NOMO-1 treated with dmso at 0.1 percent for 144 hours (cell line): ENCODE results near the gene ZNF610.
A peak's percentile ranks its signal among the peaks of the same experiment; 100 is the strongest.
"Not testable (repeated sequence)": the region's sequence is repeated elsewhere in the genome, so short reads cannot be mapped to it uniquely, and the experiment has no call there.

ENCODE experiments used
- DNase-seq: peaks from one replicate; lab custom pipeline; 2025; ENCODE audit not compliant: unreplicated experiment; lab: John Stamatoyannopoulos, UW

Gene ZNF610

DNA sequence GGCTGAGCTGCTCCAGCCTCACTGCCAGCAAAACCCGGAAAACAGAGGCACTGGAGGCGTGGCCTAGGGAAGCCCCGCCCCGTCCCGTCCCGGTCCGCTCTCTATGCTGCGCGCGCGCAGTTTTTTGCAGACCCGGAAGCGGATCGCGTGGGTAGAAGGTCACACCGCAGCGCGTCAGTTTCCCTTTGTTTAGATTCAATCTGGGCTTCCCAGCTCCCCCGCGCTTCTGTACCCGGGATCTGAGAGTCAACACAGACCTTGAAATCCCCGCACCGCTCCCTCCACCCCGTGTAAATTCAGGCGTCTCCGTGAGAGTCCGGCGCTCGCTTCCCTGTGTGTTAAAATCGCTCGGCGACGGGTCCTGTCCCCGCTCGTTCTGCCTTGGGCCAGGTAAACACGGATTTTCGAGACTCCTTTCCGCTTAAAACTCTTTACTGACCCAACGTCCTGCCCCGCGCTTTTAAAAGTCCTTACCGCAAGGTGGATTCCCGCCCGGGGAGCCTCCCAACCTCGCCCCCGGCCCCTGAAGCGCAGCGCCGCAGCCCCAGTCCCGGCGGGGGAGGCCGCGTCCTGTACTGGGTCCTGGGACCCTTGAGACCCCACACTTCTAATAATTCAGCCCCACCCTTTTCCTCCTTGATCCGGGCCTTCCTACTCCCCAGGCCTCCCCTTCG, at the start of gene ZNF610:
ZNF610 (plus strand) TSS at position 127 of the 674 bp plus-strand sequence. CDS start 12,930 bp downstream, outside the sequence.
- no peak for DNase-seq

- no peak for DNase-seq
These were observed 49.8 kb upstream of the ZNF610 start for GRCh38 chr19:52286256-52286655.

DNA sequence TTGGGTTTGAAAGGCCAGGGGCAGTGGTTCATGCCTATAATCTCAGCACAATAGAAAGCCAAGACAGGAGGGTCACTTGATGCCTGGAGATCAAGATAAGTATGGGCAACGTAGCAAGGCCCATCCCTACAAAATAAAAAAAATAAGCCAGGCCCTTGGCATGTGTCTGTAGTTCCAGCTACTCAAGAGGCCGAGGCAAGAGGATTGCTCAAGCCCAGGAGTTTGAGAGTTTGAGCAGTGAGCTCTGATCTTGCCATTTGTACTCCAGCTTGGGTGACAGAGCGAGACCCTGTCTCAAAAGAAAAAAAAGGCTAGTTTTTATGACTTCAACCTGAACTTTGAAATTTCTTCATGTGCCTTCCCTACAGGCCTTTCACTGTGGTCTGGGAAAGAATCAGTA, 44.3 kb upstream of the ZNF610 start:
- DNase-seq, result no peak

DNA sequence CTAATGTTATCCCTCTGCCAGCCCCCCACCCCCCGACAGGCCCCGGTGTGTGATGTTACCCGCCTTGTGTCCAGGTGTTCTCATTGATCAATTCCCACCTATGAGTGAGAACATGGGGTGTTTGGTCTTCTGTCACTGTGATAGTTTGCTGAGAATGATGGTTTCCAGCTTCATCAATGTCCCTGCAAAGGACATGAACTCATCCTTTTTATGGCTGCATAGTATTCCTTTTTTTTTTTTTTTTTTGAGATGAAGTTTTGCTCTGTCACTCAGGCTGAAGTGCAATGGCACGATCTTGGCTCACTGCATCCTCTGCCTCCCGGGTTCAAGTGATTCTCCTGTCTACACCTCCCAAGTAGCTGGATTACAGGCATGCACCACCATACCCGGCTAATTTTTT, 43.1 kb upstream of the ZNF610 start:
- DNase-seq, result not testable (repeated sequence)

- no peak for DNase-seq
These were observed 39.7 kb upstream of the ZNF610 start for GRCh38 chr19:52296400-52296772.

DNA sequence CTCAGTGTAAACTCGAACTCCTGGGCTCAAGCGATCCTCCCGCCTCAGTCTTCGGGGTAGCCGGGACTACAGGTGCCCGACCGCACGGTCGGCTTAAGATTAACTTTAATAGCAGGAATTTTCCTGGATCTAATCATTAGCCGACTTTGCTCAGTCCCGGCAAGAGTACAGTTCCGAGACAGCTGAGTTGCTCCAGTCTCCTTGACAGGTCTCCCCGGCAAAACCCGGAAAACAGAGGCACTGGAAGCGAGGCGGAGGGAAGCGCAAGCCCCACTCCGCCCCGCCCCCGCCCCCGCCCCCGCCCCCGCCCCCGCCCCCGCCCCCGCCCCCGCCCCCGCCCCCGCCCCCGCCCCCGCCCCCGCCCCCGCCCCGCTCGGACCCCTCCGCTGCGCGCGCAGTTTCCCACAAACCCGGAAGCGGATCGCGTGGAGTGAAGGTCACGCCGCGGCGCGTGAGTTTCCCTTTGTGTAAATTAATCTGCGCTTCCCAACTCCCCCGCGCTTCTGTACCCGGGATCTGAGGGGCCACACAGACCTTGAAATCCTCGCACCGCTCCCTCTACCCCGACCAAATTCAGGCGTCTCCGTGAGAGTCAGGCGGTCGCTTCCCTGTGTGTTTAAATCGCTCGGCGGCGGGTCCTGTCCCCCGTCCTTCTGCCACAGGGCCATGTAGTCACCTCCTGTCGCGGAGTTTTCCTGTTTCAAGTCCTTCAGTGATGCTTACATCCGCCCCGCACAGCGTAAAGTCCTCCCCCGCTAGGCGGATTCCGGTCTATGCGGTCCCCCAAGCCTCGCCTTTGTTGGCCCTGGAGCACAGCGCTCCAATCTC, 39.1 kb upstream of the ZNF610 start, which contains the start of gene ZNF480:
ZNF480 (plus strand) TSS at position 397 of the 828 bp plus-strand sequence. CDS start 3,244 bp downstream, outside the sequence.
- DNase-seq, result peak; percentile 62

- DNase-seq, result no peak
These were observed 38.3 kb upstream of the ZNF610 start for GRCh38 chr19:52297601-52298364.

DNA sequence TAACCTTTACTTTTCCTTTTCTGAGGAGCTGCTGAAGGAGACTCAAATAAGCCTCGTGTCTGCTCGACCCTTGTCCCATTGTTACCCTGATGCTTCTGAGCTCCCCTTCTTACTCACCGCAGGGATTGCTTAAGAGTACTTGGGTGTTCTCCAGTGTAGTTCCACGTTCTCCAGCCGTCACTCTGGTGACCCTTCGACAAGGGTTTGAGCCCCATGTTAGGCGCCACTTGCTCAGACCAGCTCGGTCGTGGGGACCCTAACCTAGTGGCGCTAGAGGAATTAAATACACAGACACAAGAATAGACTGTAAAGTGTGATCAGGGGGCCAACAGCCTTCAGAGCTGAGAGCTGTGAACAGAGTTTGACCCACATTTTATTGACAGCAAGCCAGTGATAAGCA, 28.8 kb upstream of the ZNF610 start:
- no peak for DNase-seq

GRCh38 chr19:52322429-52322828, 13.6 kb upstream of the ZNF610 start:
- no peak for DNase-seq

DNA sequence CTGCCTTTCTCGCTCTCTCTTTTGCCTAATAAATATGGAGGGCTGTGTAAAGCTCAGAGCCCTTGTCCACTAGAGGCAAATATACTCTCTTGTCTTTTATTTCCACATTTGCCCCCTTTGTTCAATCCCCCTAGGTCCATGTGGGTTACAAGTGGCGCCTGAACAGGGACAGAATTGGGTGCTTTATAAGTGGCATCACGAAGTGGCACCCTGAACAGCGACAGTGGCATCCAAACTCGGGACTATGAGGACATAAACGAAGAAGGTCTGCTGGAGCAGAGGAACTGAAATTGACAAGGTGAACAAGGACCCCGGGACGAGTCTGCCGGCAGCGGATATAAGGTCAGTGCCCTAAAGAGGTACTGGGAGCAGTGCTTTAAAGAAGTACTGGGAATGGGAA, 4.3 kb upstream of the ZNF610 start:
- no peak for DNase-seq

- no peak for DNase-seq
These were observed 301 bp upstream of the ZNF610 start for GRCh38 chr19:52335768-52336116.

- no peak for DNase-seq
These were observed 843 bp downstream of the ZNF610 start for GRCh38 chr19:52336791-52337381.

DNA sequence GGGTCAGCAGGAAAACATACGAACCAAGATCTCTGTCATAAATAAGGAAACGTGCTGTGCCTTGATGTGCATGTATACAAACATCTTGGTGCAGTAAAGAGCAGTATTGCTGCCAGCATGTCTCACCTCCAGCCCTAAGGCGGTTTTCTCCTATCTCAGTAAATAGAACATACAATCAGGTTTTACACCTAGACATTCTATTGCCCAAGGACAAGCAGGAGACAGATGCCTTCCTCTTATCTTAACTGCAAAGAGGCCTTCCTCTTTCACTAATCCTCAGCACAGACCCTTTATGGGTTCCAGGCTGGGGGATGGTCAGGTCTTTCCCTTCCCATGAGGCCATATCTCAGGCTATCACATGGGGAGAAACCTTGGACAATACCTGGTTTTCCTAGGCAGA, 3.0 kb downstream of the ZNF610 start:
- not testable (repeated sequence) for DNase-seq

- no peak for DNase-seq
These were observed 7.5 kb downstream of the ZNF610 start for GRCh38 chr19:52343548-52343947.

DNA sequence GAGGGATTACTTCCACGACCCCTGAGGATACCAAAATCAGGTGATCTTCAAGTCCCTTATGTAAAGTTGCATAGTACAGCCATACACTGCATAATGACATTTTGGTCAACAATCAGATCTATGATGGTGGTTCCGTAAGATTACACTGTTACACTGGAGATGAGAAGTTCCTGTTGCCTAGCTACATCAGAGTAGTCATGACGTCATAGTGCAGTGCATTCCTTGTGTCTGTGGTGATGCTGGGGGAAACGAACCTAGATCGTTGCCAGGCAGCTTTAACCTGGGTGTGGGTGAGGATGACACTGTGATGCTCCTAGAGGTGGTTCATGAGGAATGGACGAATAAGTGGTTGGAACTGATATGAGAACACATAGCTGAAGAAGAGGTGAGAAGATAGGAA, 9.1 kb downstream of the ZNF610 start:
- no peak for DNase-seq

GRCh38 chr19:52351512-52351911, 15.5 kb downstream of the ZNF610 start:
- DNase-seq, result no peak

- no peak for DNase-seq
These were observed 30.4 kb downstream of the ZNF610 start for GRCh38 chr19:52366414-52366824.

DNA sequence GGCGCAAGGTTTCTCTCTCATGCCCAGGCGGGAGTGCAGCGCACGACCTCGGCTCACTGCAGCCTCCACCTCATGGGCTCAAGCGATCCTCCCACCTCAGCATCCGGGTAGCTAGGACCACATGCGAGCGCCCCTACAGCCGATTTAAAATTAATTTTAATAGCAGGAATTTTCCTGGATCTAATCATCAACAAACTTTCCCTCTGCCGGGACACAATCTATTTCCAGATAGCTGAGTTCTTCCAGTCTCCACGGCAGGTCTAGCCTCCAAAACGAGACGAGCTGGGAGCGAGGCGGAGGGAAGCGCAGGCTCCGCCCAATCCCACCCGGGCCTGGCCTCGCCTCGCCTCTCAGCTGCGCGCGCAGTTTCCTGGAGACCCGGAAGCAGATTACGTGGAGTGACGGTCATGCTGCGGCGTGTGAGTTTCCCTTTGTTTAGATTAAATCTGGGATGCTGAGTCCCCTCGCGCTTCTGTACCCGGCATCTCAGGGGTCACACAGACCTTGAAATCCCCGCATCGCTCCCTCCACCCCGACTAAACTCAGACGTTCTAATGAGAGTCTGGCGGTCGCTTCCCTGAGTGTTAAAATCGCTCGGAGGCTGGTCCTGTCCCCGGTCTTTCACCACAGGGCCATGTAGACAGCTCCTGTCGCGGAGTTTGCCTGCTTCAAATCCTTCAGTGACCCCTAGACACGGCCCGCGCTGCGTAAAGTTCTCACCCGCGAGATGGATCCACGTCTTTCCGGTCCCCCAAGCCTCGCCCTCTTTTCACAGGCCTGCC, 33.7 kb downstream of the ZNF610 start, which contains the start of gene ZNF880:
ZNF880 (plus strand) TSS at position 365 of the 782 bp plus-strand sequence; CDS start at position 408, 43 bp downstream.
- DNase-seq, result no peak

GRCh38 chr19:52370341-52370710, 34.3 kb downstream of the ZNF610 start:
- DNase-seq, result no peak

GRCh38 chr19:52391135-52391534, 55.1 kb downstream of the ZNF610 start:
- no peak for DNase-seq
